ENCODE results near the gene SERPING1.
A peak's percentile ranks its signal among the peaks of the same experiment; 100 is the strongest.

Gene SERPING1

DNA sequence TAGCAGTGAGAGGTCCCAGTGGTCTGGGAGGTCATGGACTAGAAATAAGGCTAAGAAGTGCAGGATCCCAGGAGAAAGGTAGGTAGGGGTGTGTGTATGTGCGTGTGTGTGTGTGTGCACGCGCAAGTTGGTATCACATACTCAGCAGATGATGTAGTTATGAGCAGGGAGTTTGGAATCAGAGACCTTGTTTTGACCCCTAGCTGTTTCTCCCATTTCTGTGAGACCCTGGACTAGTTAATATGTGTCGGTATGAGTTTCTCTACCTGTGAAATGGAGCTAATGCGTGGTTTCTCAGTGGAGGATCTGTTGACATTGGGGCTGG lies 1.3 kb downstream of the SERPING1 start:
- peaks cover 20% of the 10 kb centered on the region for H3K4me1 ChIP-seq (ENCODE audit: control insufficient read depth, insufficient read depth, low read length)
- H3K9me3 ChIP-seq (ENCODE audit: control insufficient read depth, insufficient read depth, low read length), result no peaks in the 10 kb centered on the region
- no peak overlapping the region for H3K9ac ChIP-seq (ENCODE audit: low read depth, low read length)
- H3K4me3 ChIP-seq (ENCODE audit: low read depth, low read length), result peak overlapping the region; percentile 61
- H3K27me3 ChIP-seq (ENCODE audit: control insufficient read depth, insufficient read depth, low read length), result no peaks in the 10 kb centered on the region
- peak overlapping the region; percentile 78 for H3K27ac ChIP-seq (ENCODE audit: low read depth, low read length)
- peaks cover 5% of the 10 kb centered on the region; the same call in 1 of the 2 replicates for H3K36me3 ChIP-seq (ENCODE audit: control insufficient read depth, insufficient read depth, low read length)

DNA sequence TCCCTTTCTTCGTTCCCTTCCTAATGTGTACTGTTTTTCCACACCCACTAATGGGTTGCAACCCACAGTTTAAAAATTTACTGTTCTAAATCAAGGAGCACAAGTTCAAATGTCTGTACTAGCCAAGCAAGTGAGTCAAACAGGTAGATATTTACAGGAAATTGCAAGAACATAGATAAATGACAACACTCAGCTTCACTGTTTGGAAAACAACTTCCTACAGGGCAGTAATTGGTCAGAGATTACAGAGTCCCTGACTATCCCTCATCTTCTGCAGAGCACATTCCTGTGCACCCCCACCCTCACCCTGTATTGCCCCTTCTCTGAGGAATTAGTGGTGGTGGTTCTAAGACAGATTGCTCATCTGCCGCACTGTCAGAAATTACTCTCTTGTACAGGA lies 1.9 kb downstream of the SERPING1 start:
- peak overlapping the region; percentile 3 for H3K27ac ChIP-seq (ENCODE audit: low read depth, low read length)
- H3K4me1 ChIP-seq (ENCODE audit: control insufficient read depth, insufficient read depth, low read length), result peaks cover 20% of the 10 kb centered on the region
- H3K27me3 ChIP-seq (ENCODE audit: control insufficient read depth, insufficient read depth, low read length), result no peaks in the 10 kb centered on the region
- no peaks in the 10 kb centered on the region for H3K9me3 ChIP-seq (ENCODE audit: control insufficient read depth, insufficient read depth, low read length)
- H3K9ac ChIP-seq (ENCODE audit: low read depth, low read length), result no peak overlapping the region
- H3K4me3 ChIP-seq (ENCODE audit: low read depth, low read length), result no peak overlapping the region
- peaks cover 5% of the 10 kb centered on the region; the same call in 1 of the 2 replicates for H3K36me3 ChIP-seq (ENCODE audit: control insufficient read depth, insufficient read depth, low read length)

DNA sequence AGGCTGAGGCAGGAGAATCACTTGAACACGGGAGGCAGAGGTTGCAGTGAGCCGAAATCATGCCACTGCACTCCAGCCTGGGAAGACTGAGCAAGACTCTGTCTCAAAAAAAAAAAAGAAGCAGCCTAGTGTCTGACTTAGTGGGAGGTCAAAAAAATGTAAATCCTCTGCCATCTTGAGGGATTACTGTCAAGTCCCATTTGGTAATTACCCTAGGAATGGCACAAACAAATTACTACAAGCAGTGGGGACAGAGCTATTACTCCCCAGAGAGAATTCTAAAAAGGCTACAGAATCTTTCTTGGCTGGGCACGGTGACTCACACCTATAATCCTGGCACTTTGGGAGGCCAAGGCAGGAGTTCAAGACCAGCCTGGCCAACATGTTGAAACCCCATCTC lies 3.8 kb downstream of the SERPING1 start:
- Histone ChIP-seq H3K27ac (ENCODE audit: low read depth, low read length) (no peak overlapping the region), H3K4me3 (ENCODE audit: low read depth, low read length) (no peak overlapping the region), H3K4me1 (ENCODE audit: control insufficient read depth, insufficient read depth, low read length) (peaks cover 18% of the 10 kb centered on the region), H3K9ac (ENCODE audit: low read depth, low read length) (no peak overlapping the region), H3K36me3 (ENCODE audit: control insufficient read depth, insufficient read depth, low read length) (peaks cover 11% of the 10 kb centered on the region), H3K9me3 (ENCODE audit: control insufficient read depth, insufficient read depth, low read length) (no peaks in the 10 kb centered on the region), H3K27me3 (ENCODE audit: control insufficient read depth, insufficient read depth, low read length) (no peaks in the 10 kb centered on the region)

DNA sequence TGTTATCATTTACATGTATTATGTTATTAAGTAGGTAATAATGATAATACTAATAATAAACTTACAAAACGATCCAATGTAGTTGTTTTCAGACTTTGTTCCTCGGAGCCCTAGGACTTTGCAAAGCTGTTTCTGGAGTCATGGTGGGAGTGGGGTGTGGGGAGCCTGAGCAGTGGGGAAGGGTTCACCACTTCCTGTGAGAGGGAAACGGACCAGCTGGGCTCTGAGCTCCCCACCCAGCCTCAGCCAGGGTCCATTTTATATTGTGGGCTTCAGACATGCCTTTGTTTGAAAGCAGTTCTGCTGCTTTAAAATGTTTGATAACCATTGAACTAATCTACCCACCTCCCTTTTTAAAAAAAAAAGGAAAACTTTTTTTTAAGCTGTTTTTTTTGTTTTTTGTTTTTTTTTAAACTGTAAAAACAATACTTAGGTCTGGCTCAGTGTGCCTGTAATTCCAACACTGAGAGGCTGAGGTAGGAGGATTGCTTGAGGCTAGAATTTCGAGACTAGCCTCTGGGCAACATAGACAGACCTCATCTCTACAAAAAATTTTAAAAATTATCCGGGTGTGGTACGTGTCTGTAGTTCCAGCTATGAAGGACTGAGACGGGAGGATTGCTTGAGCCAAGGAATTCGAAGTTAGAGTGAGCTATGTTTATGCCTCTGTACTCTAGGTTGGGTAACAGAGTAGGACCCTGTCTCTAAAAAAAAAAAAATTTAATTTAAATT lies 7.0 kb downstream of the SERPING1 start:
- Histone ChIP-seq H3K4me1 (ENCODE audit: control insufficient read depth, insufficient read depth, low read length) (peaks cover 1% of the 10 kb centered on the region; the same call in 1 of the 2 replicates), H3K36me3 (ENCODE audit: control insufficient read depth, insufficient read depth, low read length) (peaks cover 23% of the 10 kb centered on the region), H3K9ac (ENCODE audit: low read depth, low read length) (no peak overlapping the region), H3K27me3 (ENCODE audit: control insufficient read depth, insufficient read depth, low read length) (no peaks in the 10 kb centered on the region), H3K27ac (ENCODE audit: low read depth, low read length) (no peak overlapping the region), H3K9me3 (ENCODE audit: control insufficient read depth, insufficient read depth, low read length) (no peaks in the 10 kb centered on the region), H3K4me3 (ENCODE audit: low read depth, low read length) (no peak overlapping the region)

DNA sequence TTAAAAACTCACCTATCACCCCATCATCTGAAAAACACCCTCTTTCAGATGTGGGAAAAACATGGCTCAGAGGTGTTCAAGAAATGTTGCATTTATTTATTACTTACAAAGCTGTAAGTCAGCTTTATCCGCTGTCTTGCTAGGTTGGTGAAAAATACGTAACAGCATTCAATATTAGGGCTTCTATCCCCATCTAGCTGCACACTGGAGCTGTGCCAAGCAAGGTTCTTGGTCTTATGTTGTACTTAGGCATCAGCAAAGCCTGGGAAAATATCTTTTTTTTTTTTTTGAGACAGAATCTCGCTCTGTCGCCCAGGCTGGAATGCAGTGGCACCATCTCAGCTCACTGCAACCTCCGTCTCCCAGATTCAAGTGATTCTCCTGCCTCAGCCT lies 7.5 kb downstream of the SERPING1 start:
- H3K36me3 ChIP-seq (ENCODE audit: control insufficient read depth, insufficient read depth, low read length), result peaks cover 23% of the 10 kb centered on the region
- no peak overlapping the region for H3K4me3 ChIP-seq (ENCODE audit: low read depth, low read length)
- no peaks in the 10 kb centered on the region for H3K4me1 ChIP-seq (ENCODE audit: control insufficient read depth, insufficient read depth, low read length)
- H3K9ac ChIP-seq (ENCODE audit: low read depth, low read length), result no peak overlapping the region
- H3K9me3 ChIP-seq (ENCODE audit: control insufficient read depth, insufficient read depth, low read length), result no peaks in the 10 kb centered on the region
- H3K27me3 ChIP-seq (ENCODE audit: control insufficient read depth, insufficient read depth, low read length), result no peaks in the 10 kb centered on the region
- H3K27ac ChIP-seq (ENCODE audit: low read depth, low read length), result no peak overlapping the region

DNA sequence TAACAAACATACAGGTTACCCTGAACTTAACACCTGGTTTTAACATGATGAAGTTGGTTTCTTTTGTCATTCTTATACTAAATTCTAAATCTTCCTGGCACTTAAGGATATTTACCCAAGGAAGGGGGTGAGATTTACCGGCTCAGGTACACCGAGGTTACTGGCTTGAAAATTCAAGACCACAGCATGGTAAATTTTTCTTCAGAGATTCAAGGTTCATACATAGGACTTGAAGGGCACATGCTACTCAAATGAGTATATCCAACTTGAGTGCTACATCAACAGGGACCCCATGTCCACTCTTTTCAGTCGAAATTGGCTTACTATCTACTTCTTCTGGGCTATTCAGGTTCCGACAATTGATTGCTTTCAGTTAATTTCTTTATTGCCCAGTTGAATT lies 12.7 kb downstream of the SERPING1 start:
- Histone ChIP-seq H3K9ac (ENCODE audit: low read depth, low read length) (no peak overlapping the region), H3K4me3 (ENCODE audit: low read depth, low read length) (no peak overlapping the region), H3K9me3 (ENCODE audit: control insufficient read depth, insufficient read depth, low read length) (no peaks in the 10 kb centered on the region), H3K27ac (ENCODE audit: low read depth, low read length) (no peak overlapping the region), H3K36me3 (ENCODE audit: control insufficient read depth, insufficient read depth, low read length) (peaks cover 45% of the 10 kb centered on the region), H3K4me1 (ENCODE audit: control insufficient read depth, insufficient read depth, low read length) (no peaks in the 10 kb centered on the region; the same call in 1 of the 2 replicates), H3K27me3 (ENCODE audit: control insufficient read depth, insufficient read depth, low read length) (no peaks in the 10 kb centered on the region)

DNA sequence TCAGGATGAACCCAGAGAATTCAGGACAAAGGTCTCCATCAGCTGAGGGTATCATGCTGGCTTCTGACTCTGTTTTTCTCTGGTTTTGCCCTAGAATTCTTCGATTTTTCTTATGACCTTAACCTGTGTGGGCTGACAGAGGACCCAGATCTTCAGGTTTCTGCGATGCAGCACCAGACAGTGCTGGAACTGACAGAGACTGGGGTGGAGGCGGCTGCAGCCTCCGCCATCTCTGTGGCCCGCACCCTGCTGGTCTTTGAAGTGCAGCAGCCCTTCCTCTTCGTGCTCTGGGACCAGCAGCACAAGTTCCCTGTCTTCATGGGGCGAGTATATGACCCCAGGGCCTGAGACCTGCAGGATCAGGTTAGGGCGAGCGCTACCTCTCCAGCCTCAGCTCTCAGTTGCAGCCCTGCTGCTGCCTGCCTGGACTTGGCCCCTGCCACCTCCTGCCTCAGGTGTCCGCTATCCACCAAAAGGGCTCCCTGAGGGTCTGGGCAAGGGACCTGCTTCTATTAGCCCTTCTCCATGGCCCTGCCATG lies 16.8 kb downstream of the SERPING1 start:
- no peak overlapping the region for H3K9ac ChIP-seq (ENCODE audit: low read depth, low read length)
- no peaks in the 10 kb centered on the region for H3K27me3 ChIP-seq (ENCODE audit: control insufficient read depth, insufficient read depth, low read length)

DNA sequence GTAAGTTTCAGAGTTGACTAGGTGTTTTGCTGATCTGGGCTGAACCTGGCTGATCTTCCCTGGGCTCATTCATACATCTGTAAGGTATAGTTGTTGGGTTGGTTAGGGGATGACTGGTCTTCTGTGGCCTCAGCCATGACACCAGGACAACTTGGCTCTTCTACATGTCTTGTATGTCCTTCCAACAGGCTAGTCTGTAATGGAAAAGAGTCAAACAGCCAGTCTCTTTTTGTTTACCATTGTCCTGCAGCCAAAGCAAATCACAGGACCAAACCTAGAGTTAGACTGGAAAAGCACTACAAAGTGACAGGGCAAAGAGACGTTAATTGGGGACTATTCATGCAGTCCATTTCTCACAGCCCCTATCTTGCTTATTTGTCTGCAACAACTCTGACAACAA lies 17.8 kb downstream of the SERPING1 start:
- Histone ChIP-seq H3K4me1 (ENCODE audit: control insufficient read depth, insufficient read depth, low read length) (no peaks in the 10 kb centered on the region; the same call in 1 of the 2 replicates), H3K4me3 (ENCODE audit: low read depth, low read length) (no peak overlapping the region), H3K9me3 (ENCODE audit: control insufficient read depth, insufficient read depth, low read length) (peaks cover 7% of the 10 kb centered on the region), H3K27me3 (ENCODE audit: control insufficient read depth, insufficient read depth, low read length) (no peaks in the 10 kb centered on the region), H3K36me3 (ENCODE audit: control insufficient read depth, insufficient read depth, low read length) (peaks cover 31% of the 10 kb centered on the region), H3K9ac (ENCODE audit: low read depth, low read length) (no peak overlapping the region), H3K27ac (ENCODE audit: low read depth, low read length) (no peak overlapping the region)

More for the DNA sequence above, 16.8 kb downstream of the SERPING1 start:
- H3K4me3 ChIP-seq (ENCODE audit: low read depth, low read length), result no peak overlapping the region
- peaks cover 31% of the 10 kb centered on the region for H3K36me3 ChIP-seq (ENCODE audit: control insufficient read depth, insufficient read depth, low read length)
- no peaks in the 10 kb centered on the region for H3K9me3 ChIP-seq (ENCODE audit: control insufficient read depth, insufficient read depth, low read length)
- no peaks in the 10 kb centered on the region; the same call in 1 of the 2 replicates for H3K4me1 ChIP-seq (ENCODE audit: control insufficient read depth, insufficient read depth, low read length)
- H3K27ac ChIP-seq (ENCODE audit: low read depth, low read length), result no peak overlapping the region

DNA sequence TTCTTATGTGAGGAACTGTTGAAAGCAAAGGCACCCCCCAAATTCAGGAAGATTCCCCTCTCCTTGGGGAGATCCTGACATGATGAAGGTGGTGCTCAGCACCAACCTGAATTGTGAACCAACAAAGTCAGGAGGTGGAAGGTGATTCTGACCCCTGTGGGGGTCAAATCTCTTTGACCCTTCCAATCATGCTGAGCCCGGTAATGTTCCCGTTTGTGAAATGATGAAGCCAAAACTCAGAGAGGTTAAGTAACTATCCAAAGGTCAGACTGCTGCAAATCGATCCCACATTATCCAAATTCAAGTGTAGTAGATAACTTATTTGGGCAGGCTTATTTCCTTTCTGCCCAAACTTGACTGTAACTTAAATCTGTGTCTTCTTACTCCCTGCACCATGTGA lies 19.1 kb downstream of the SERPING1 start:
- H3K9me3 ChIP-seq (ENCODE audit: control insufficient read depth, insufficient read depth, low read length), result peaks cover 7% of the 10 kb centered on the region
- H3K4me1 ChIP-seq (ENCODE audit: control insufficient read depth, insufficient read depth, low read length), result no peaks in the 10 kb centered on the region; the same call in 1 of the 2 replicates
- no peak overlapping the region for H3K4me3 ChIP-seq (ENCODE audit: low read depth, low read length)
- no peak overlapping the region for H3K27ac ChIP-seq (ENCODE audit: low read depth, low read length)
- no peak overlapping the region for H3K9ac ChIP-seq (ENCODE audit: low read depth, low read length)
- no peaks in the 10 kb centered on the region for H3K27me3 ChIP-seq (ENCODE audit: control insufficient read depth, insufficient read depth, low read length)
- H3K36me3 ChIP-seq (ENCODE audit: control insufficient read depth, insufficient read depth, low read length), result peaks cover 28% of the 10 kb centered on the region

DNA sequence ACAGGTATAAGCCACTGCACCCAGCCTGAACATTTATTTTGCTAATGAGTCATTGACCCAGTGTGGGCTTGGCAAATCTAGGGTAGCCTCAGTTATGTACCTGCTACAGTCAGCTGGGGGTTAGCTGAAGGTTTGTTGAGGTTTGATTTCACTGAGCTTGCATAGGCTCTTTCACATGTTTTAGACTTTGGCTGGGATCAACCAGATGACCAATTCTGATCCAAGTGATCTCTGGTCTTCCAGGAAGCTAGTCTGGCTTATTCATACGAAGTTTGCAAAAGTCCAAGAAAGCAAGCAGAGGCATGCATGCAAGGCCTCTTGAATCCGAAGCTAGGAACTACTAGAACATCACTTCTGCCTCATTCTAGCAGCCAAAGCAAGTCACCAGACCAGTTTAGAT lies 21.0 kb downstream of the SERPING1 start:
- Histone ChIP-seq H3K9me3 (ENCODE audit: control insufficient read depth, insufficient read depth, low read length) (peaks cover 7% of the 10 kb centered on the region), H3K27me3 (ENCODE audit: control insufficient read depth, insufficient read depth, low read length) (no peaks in the 10 kb centered on the region)

DNA sequence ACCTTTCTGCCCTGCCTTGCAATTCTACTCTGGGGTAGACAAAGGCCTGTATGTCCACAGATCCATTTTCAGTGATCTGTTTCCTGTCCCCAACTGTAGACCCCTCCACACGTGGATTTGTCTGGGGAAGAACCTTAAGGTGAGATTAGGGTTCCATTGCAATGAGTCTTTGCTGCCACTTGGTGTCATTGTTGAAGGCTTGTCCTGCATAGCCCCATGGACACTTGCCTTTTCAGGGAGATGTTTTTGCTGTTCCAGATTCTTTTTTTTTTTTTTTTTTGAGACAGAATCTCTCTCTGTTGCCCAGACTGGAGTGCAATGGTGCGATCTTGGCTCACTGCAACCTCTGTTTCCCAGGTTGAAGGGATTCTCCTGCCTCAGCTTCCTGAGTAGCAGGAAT lies 21.8 kb downstream of the SERPING1 start:
- Histone ChIP-seq H3K4me1 (ENCODE audit: control insufficient read depth, insufficient read depth, low read length) (no peaks in the 10 kb centered on the region), H3K27ac (ENCODE audit: low read depth, low read length) (no peak overlapping the region), H3K9ac (ENCODE audit: low read depth, low read length) (no peak overlapping the region), H3K36me3 (ENCODE audit: control insufficient read depth, insufficient read depth, low read length) (peaks cover 10% of the 10 kb centered on the region; the same call in 1 of the 2 replicates), H3K27me3 (ENCODE audit: control insufficient read depth, insufficient read depth, low read length) (no peaks in the 10 kb centered on the region), H3K4me3 (ENCODE audit: low read depth, low read length) (no peak overlapping the region), H3K9me3 (ENCODE audit: control insufficient read depth, insufficient read depth, low read length) (peaks cover 7% of the 10 kb centered on the region)

More for the DNA sequence above, 21.0 kb downstream of the SERPING1 start:
- H3K4me1 ChIP-seq (ENCODE audit: control insufficient read depth, insufficient read depth, low read length), result no peaks in the 10 kb centered on the region; the same call in 1 of the 2 replicates
- H3K9ac ChIP-seq (ENCODE audit: low read depth, low read length), result no peak overlapping the region
- peaks cover 19% of the 10 kb centered on the region for H3K36me3 ChIP-seq (ENCODE audit: control insufficient read depth, insufficient read depth, low read length)
- no peak overlapping the region for H3K27ac ChIP-seq (ENCODE audit: low read depth, low read length)
- no peak overlapping the region for H3K4me3 ChIP-seq (ENCODE audit: low read depth, low read length)
